Activated CD4-positive, alpha-beta T cell treated with anti-CD3 and anti-CD28 coated beads, Interleukin-2, Interleukin-6, amounts not matched to agents 100 ng/mL and 50 ng/mL, durations not matched to agents 16 hours and 8 hours (primary cell): ENCODE measurements around the gene KIZ.

Experiments used
- DNase-seq: peaks from one replicate; pipeline ENCODE4 v3.0.0-alpha.2; 2020

Gene KIZ

GRCh38 chr20:21105429-21106170 lies 20.3 kb upstream of the KIZ start:
- no peak for DNase-seq

GRCh38 chr20:21106171-21107017 lies 19.5 kb upstream of the KIZ start, which contains the start of gene LINC00237:
LINC00237 (minus strand) TSS chr20:21106358.
- DNase-seq, result no peak

GRCh38 chr20:21109144-21109543 lies 16.7 kb upstream of the KIZ start:
- DNase-seq, result no peak

GRCh38 chr20:21110811-21111210 lies 15.1 kb upstream of the KIZ start:
- no peak for DNase-seq

GRCh38 chr20:21111416-21111815 lies 14.5 kb upstream of the KIZ start:
- no peak for DNase-seq

GRCh38 chr20:21113697-21114096 lies 12.2 kb upstream of the KIZ start:
- no peak for DNase-seq

GRCh38 chr20:21114584-21114983 lies 11.3 kb upstream of the KIZ start:
- no peak for DNase-seq

GRCh38 chr20:21117521-21117920 lies 8.4 kb upstream of the KIZ start:
- DNase-seq, result no peak

GRCh38 chr20:21118138-21118537 lies 7.7 kb upstream of the KIZ start:
- DNase-seq, result no peak

GRCh38 chr20:21118782-21119181 lies 7.1 kb upstream of the KIZ start:
- no peak for DNase-seq

- no peak for DNase-seq
Measured at GRCh38 chr20:21124190-21124589, 1.7 kb upstream of the KIZ start.

- no peak for DNase-seq
Measured at GRCh38 chr20:21125072-21125848, 622 bp upstream of the KIZ start.

GRCh38 chr20:21126581-21126870 lies 644 bp downstream of the KIZ start:
- DNase-seq, result no peak

- no peak for DNase-seq
Measured at GRCh38 chr20:21127201-21127981, 1.5 kb downstream of the KIZ start.

GRCh38 chr20:21129861-21130260 lies 4.0 kb downstream of the KIZ start:
- DNase-seq, result no peak

- no peak for DNase-seq
Measured at GRCh38 chr20:21133404-21133803, 7.5 kb downstream of the KIZ start.

- DNase-seq, result no peak
Measured at GRCh38 chr20:21133917-21134622, 8.2 kb downstream of the KIZ start.

- DNase-seq, result no peak
Measured at GRCh38 chr20:21134883-21135493, 9.1 kb downstream of the KIZ start.

- no peak for DNase-seq
Measured at GRCh38 chr20:21136015-21136732, 10.3 kb downstream of the KIZ start.

GRCh38 chr20:21137078-21137477 lies 11.2 kb downstream of the KIZ start:
- DNase-seq, result no peak
